Endothelial cell of umbilical vein (primary cell): Measurements from ENCODE around the gene ANO6. TPM values are rescaled to one million over a fixed set of nuclear protein-coding genes. Genes with fewer than 3 reads are reported as not detected.

Source experiments
- BruUV-seq: library from RNA; stranded (reverse); fragments of 400-500 nt; replicated peaks from 2 replicates; lab custom pipeline; 2021; lab: Mats Ljungman, UMichigan
- CTCF ChIA-PET: fragments of 300-600, 350-600 bp; sonication (Branson Sonifier 250); formaldehyde crosslinking; loops from one replicate; lab custom pipeline; 2021; ENCODE audit warnings: antibody characterized with exemption, inconsistent platforms; lab: Charles Lee
- POLR2A ChIA-PET: fragments of 300-600, 350-600 bp; sonication (Branson Sonifier 250); formaldehyde crosslinking; loops from one replicate; lab custom pipeline; 2021; ENCODE audit warnings: antibody characterized with exemption, inconsistent platforms; lab: Charles Lee
- DNase-seq: peaks from one replicate; pipeline ENCODE4 v3.0.0-alpha.2; 2011; ENCODE audit warnings: low read depth, low spot score
- FAIRE-seq: peaks from 2 replicates; lab custom pipeline; 2011; peaks lifted over from hg19 to GRCh38; lab: Jason Lieb, UNC
- H2AFZ ChIP-seq: 2 replicates; pipeline ENCODE4 v1.6.0; 2012; ENCODE audit warnings: low read depth, low read length, control low read depth, inconsistent platforms
- H3K27ac ChIP-seq: 2 replicates; pipeline ENCODE4 v1.5.1; 2011; ENCODE audit warnings: low read depth, mild to moderate bottlenecking, control low read depth, low read length, moderate library complexity; ENCODE audit not compliant: insufficient read depth
- H3K27me3 ChIP-seq, 2 experiments: 2 replicates each; pipeline versions ENCODE4 v1.6.0 to v1.6.1; 2011; ENCODE audit warnings: low read length in 2 of 2, mixed read lengths in 1 of 2; ENCODE audit not compliant: control insufficient read depth in 2 of 2, insufficient read depth in 2 of 2
- H3K36me3 ChIP-seq, 2 experiments: 2 replicates in 1 of 2; 3 replicates in 1 of 2; pipeline ENCODE4 v1.5.1; 2011; ENCODE audit warnings: low read length in 2 of 2, mild to moderate bottlenecking in 1 of 2, moderate library complexity in 1 of 2; ENCODE audit not compliant: control insufficient read depth in 2 of 2, insufficient read depth in 2 of 2; ENCODE audit errors: extremely low read depth in 1 of 2
- H3K4me1 ChIP-seq: 3 replicates; pipeline ENCODE4 v1.5.1; 2011; ENCODE audit warnings: mild to moderate bottlenecking, low read length; ENCODE audit not compliant: control insufficient read depth, insufficient read depth; ENCODE audit errors: extremely low read depth
- H3K4me2 ChIP-seq: 2 replicates; pipeline ENCODE4 v1.6.1; 2011; ENCODE audit warnings: low read length, control low read depth, mixed read lengths; ENCODE audit not compliant: insufficient read depth
- H3K4me3 ChIP-seq, 3 experiments: fragments of 200-600 bp in 1 of 3; sonication (generic), shearing (Covaris generic) in 1 of 3; replicated peaks in 1 of 3; 2 replicates each; pipeline ENCODE4 v1.5.1; 2011 to 2016; ENCODE audit warnings: control low read depth in 3 of 3, low read length in 3 of 3, mild to moderate bottlenecking in 2 of 3, inconsistent platforms in 1 of 3, low read depth in 1 of 3, moderate library complexity in 1 of 3; ENCODE audit not compliant: insufficient read depth in 1 of 3
- H3K79me2 ChIP-seq: 2 replicates; pipeline ENCODE4 v1.6.0; 2012; ENCODE audit warnings: low read length, inconsistent platforms; ENCODE audit not compliant: control insufficient read depth, insufficient read depth
- H3K9ac ChIP-seq: replicated peaks from 2 replicates; pipeline ENCODE3; 2011; ENCODE audit warnings: low read length, control low read depth; ENCODE audit not compliant: insufficient read depth; ENCODE audit errors: extremely low read depth
- H3K9me1 ChIP-seq: replicated peaks from 3 replicates; pipeline ENCODE4 v1.6.0; 2011; ENCODE audit warnings: mild to moderate bottlenecking, low read length; ENCODE audit not compliant: control insufficient read depth, insufficient read depth; ENCODE audit errors: extremely low read depth
- H3K9me3 ChIP-seq: replicated peaks from 2 replicates; pipeline ENCODE4 v1.5.1; 2012; ENCODE audit warnings: low read length, inconsistent platforms; ENCODE audit not compliant: control insufficient read depth, insufficient read depth
- H4K20me1 ChIP-seq: replicated peaks from 2 replicates; pipeline ENCODE3; 2011; ENCODE audit warnings: mild to moderate bottlenecking, low read length; ENCODE audit not compliant: control insufficient read depth, insufficient read depth; ENCODE audit errors: extremely low read depth
- CTCF ChIP-seq, 2 donors: IDR thresholded peaks; 1 replicate in 1 of 2; 2 replicates in 1 of 2; pipeline ENCODE4 v1.5.1; 2011; ENCODE audit warnings: low read length in 2 of 2, mild to moderate bottlenecking in 2 of 2, moderate library complexity in 2 of 2, control low read depth in 1 of 2, inconsistent platforms in 1 of 2, low read depth in 1 of 2; ENCODE audit not compliant: insufficient read depth in 1 of 2; ENCODE audit errors: extremely low read depth in 1 of 2
- EZH2 ChIP-seq: IDR thresholded peaks from 2 replicates; pipeline ENCODE4 v1.6.1; 2012; ENCODE audit warnings: borderline replicate concordance, low read depth, mild to moderate bottlenecking, moderate library complexity, low read length, inconsistent platforms; ENCODE audit not compliant: severe bottlenecking
- FOS ChIP-seq: IDR thresholded peaks from 2 replicates; pipeline ENCODE4 v1.6.1; 2011; ENCODE audit warnings: mild to moderate bottlenecking, low read length, moderate library complexity, borderline replicate concordance; ENCODE audit not compliant: insufficient read depth
- GATA2 ChIP-seq: IDR thresholded peaks from 2 replicates; pipeline ENCODE4 v1.7.0; 2011; ENCODE audit warnings: low read depth, mild to moderate bottlenecking, moderate library complexity, mixed read lengths, low read length; ENCODE audit not compliant: insufficient read length, insufficient read depth
- JUN ChIP-seq: IDR thresholded peaks from 2 replicates; pipeline ENCODE4 v1.6.1; 2011; ENCODE audit warnings: borderline replicate concordance, low read depth; ENCODE audit not compliant: insufficient read length, insufficient read depth
- MAX ChIP-seq: IDR thresholded peaks from 2 replicates; pipeline ENCODE4 v1.6.1; 2011; ENCODE audit not compliant: insufficient read depth, insufficient read length
- MYC ChIP-seq: IDR thresholded peaks from one replicate; pipeline ENCODE4 v1.6.1; 2011; ENCODE audit warnings: mild to moderate bottlenecking, low read depth, low read length
- POLR2A ChIP-seq: IDR thresholded peaks from 2 replicates; pipeline ENCODE4 v1.6.1; 2012; ENCODE audit warnings: low read depth, mild to moderate bottlenecking, control low read depth, low read length
- POLR2AphosphoS5 ChIP-seq: IDR thresholded peaks from 2 replicates; pipeline ENCODE4 v1.6.1; 2012; ENCODE audit warnings: low read depth, mild to moderate bottlenecking, control low read depth, low read length, moderate library complexity; ENCODE audit not compliant: insufficient read depth
- dilution Hi-C: fragments of 300-500 bp; cut with MboI; formaldehyde crosslinking; loops from one replicate; pipeline ENCODE4 v1.15.0; 2019; ENCODE audit warnings: low sequenced_read_pairs; ENCODE audit not compliant: extremely low pct_ligation_motif_present
- intact Hi-C: fragments of 100-400 bp; cut with micrococcal nuclease; formaldehyde crosslinking; loops from one replicate; pipeline ENCODE4 v1.10.0; 2022
- polyA plus RNA-seq, 4 experiments: library from polyadenylated mRNA; depleted of rRNA in 3 of 4; stranded (reverse) in 3 of 4; unstranded in 1 of 4; fragments of >200 nt; gene quantifications; 2 replicates each; pipeline versions ENCODE4 v1.2.1 to v1.2.3, GENCODE V29; 2011 to 2012; ENCODE audit warnings: missing spikeins in 1 of 4
- total RNA-seq: library from RNA; stranded (reverse); gene quantifications from 2 replicates; pipeline ENCODE4 v1.2.3, GENCODE V29; 2021

ANO6 gene
- total and polyA plus RNA-seq, 2 donors (not counting 3 experiments of a cell fraction or from before 2014, with no cell fraction given), result 21.3 to 67.6 TPM

- Histone ChIP-seq H3K9me1 (no peaks in the 10 kb centered on the region), H3K9ac (no peak overlapping the region), H3K27me3 (no peaks in the 10 kb centered on the region), H2AFZ (no peak overlapping the region), H3K27ac (no peak overlapping the region), H3K79me2 (no peaks in the 10 kb centered on the region), H3K4me3 (no peak overlapping the region), H3K9me3 (no peaks in the 10 kb centered on the region), H3K36me3 (peaks cover 0 to 2% of the 10 kb centered on the region in 2 experiments), H3K4me1 (peaks cover 6% of the 10 kb centered on the region), H4K20me1 (no peaks in the 10 kb centered on the region), H3K4me2 (no peak overlapping the region)
- intact Hi-C loops (no loop called here), dilution Hi-C loops (no loop called here)
- POLR2A ChIA-PET, result no interaction called here
- CTCF ChIA-PET, result interaction anchor here (1.3 to 2.1 kb wide), 2 partner anchors 14 to 159 kb away, joined by 4 to 6 read pairs; no protein-coding TSS in a partner anchor
- DNase-seq (no peak), FAIRE-seq (no peak)
- BruUV-seq, result no TSS peak
- TF ChIP-seq POLR2AphosphoS5, result no peak
Measured at GRCh38 chr12:45342171-45342570, 126.3 kb downstream of the ANO6 start.

- Histone ChIP-seq H3K36me3 (peaks cover 0 to 2% of the 10 kb centered on the region in 2 experiments), H3K4me3 (no peak overlapping the region), H3K27me3 (no peaks in the 10 kb centered on the region), H3K4me1 (peaks cover 6% of the 10 kb centered on the region), H3K27ac (no peak overlapping the region), H3K4me2 (no peak overlapping the region), H3K9me3 (no peaks in the 10 kb centered on the region), H4K20me1 (no peaks in the 10 kb centered on the region), H3K79me2 (no peaks in the 10 kb centered on the region), H3K9me1 (no peaks in the 10 kb centered on the region), H3K9ac (no peak overlapping the region), H2AFZ (no peak overlapping the region)
- FAIRE-seq, result no peak
- ChIA-PET CTCF (interaction anchor here (0.7 to 2.1 kb wide), 3 partner anchors 9 to 159 kb away, joined by 3 to 6 read pairs (median 4); no protein-coding TSS in a partner anchor), POLR2A (no interaction called here)
- TF ChIP-seq EZH2 (no peak), JUN (no peak), POLR2A (no peak), FOS (no peak), MYC (no peak), CTCF (IDR thresholded peaks at IDR 0.05; ENCODE audit: extremely low read depth in 1 of 2, insufficient read depth in 1 of 2, low read depth in 1 of 2, low read length in 2 of 2) (no peak), MAX (no peak), GATA2 (no peak), POLR2AphosphoS5 (no peak)
- dilution Hi-C loops, result no loop called here
- BruUV-seq, result no TSS peak
- no peak for DNase-seq
- intact Hi-C loops, result no loop called here
Measured at GRCh38 chr12:45342848-45343247, 127.0 kb downstream of the ANO6 start.
